Liver (tissue), 9 donors: ENCODE data around the gene ADIRF. TPM values are rescaled to one million over a fixed set of nuclear protein-coding genes. Genes with fewer than 3 reads are reported as not detected.
"Not testable (repeated sequence)": the region's sequence is repeated elsewhere in the genome, so short reads cannot be mapped to it uniquely, and the experiment has no call there.

Experiments
- DNase-seq: peaks from one replicate; pipeline ENCODE4 v3.0.0-alpha.2; 2017; ENCODE audit warnings: low spot score
- H3K27ac ChIP-seq, 2 donors: one replicate each; pipeline ENCODE4 v1.7.0; 2013; ENCODE audit warnings: inconsistent platforms in 2 of 2, low read length in 2 of 2, control low read depth in 1 of 2, low read depth in 1 of 2, mild to moderate bottlenecking in 1 of 2
- H3K27me3 ChIP-seq, 4 donors: one replicate each; pipeline versions ENCODE4 v1.6.1 to v1.7.0; 2013; ENCODE audit warnings: low read length in 3 of 4, inconsistent platforms in 1 of 4, mild to moderate bottlenecking in 1 of 4, moderate library complexity in 1 of 4; ENCODE audit not compliant: control insufficient read depth in 4 of 4, insufficient read depth in 4 of 4
- H3K36me3 ChIP-seq, 4 donors: one replicate each; pipeline versions ENCODE4 v1.6.1 to v1.7.0; 2013; ENCODE audit warnings: low read length in 3 of 4, mild to moderate bottlenecking in 3 of 4, low read depth in 1 of 4, moderate library complexity in 1 of 4; ENCODE audit not compliant: control insufficient read depth in 4 of 4, insufficient read depth in 3 of 4
- H3K4me1 ChIP-seq, 4 donors: one replicate each; pipeline versions ENCODE4 v1.6.1 to v1.7.0; 2013; ENCODE audit warnings: low read length in 3 of 4, mild to moderate bottlenecking in 3 of 4, moderate library complexity in 1 of 4; ENCODE audit not compliant: control insufficient read depth in 4 of 4, insufficient read depth in 4 of 4
- H3K4me3 ChIP-seq, 3 donors: one replicate each; pipeline versions ENCODE4 v1.6.1 to v1.7.0; 2013; ENCODE audit warnings: low read length in 3 of 3, control low read depth in 1 of 3, low read depth in 1 of 3, mild to moderate bottlenecking in 1 of 3
- H3K9ac ChIP-seq, 2 donors: one replicate each; pipeline ENCODE4 v1.7.0; 2013; ENCODE audit warnings: low read length in 2 of 2, mild to moderate bottlenecking in 2 of 2, moderate library complexity in 2 of 2, control low read depth in 1 of 2, low read depth in 1 of 2
- H3K9me3 ChIP-seq, 4 donors: one replicate each; pipeline versions ENCODE4 v1.6.1 to v1.7.0; 2013; ENCODE audit warnings: low read length in 3 of 4; ENCODE audit not compliant: control insufficient read depth in 4 of 4
- GABPA ChIP-seq, 2 donors: IDR thresholded peaks in 1 of 2; conservative IDR thresholded peaks in 1 of 2; 2 replicates each; pipeline ENCODE4 v1.6.1; 2016; ENCODE audit warnings: antibody characterized with exemption in 2 of 2, mild to moderate bottlenecking in 1 of 2, moderate library complexity in 1 of 2
- HNF4A ChIP-seq, 2 donors: conservative IDR thresholded peaks; 2 replicates each; pipeline ENCODE4 v1.6.1; 2016; ENCODE audit warnings: antibody characterized with exemption in 2 of 2, mild to moderate bottlenecking in 2 of 2
- HNF4G ChIP-seq: IDR thresholded peaks from 2 replicates; pipeline ENCODE4 v1.6.1; 2016; ENCODE audit warnings: antibody characterized with exemption
- JUND ChIP-seq, 2 donors: IDR thresholded peaks; 2 replicates each; pipeline ENCODE4 v1.6.1; 2016; ENCODE audit warnings: antibody characterized with exemption in 2 of 2
- RAD21 ChIP-seq, 2 donors: IDR thresholded peaks; 2 replicates each; pipeline ENCODE4 v1.6.1; 2016; ENCODE audit warnings: antibody characterized with exemption in 2 of 2, mild to moderate bottlenecking in 2 of 2
- RXRA ChIP-seq, 2 donors: IDR thresholded peaks; 2 replicates each; pipeline ENCODE4 v1.6.1; 2017 to 2018; ENCODE audit warnings: antibody characterized with exemption in 2 of 2, mild to moderate bottlenecking in 1 of 2
- WGBS: extraction: QIAGEN DNeasy Blood & Tissue Kit; methylation state at CpG from one replicate; pipeline ENCODE4 v1.1.7; 2013; 5-methylcytosine and 5-hydroxymethylcytosine counted together
- polyA plus RNA-seq, 2 donors: library from polyadenylated mRNA; stranded (reverse) in 1 of 2; unstranded in 1 of 2; fragments of 200-250 nt in 1 of 2; fragments of >200 nt in 1 of 2; fragmentation: Nextera tagmentation in 1 of 2; extraction: Ambion mirVana in 1 of 2; gene quantifications; one replicate each; pipeline versions ENCODE4 v1.2.1 to v1.2.3, GENCODE V29; 2013 to 2015
- total RNA-seq, 2 donors: library from RNA; depleted of rRNA; stranded (reverse); fragments of >200 nt; gene quantifications; one replicate each; pipeline ENCODE4 v1.2.3, GENCODE V29; 2014
- TF ChIP-seq, protein P1 (sequence below): fragments of 150-350 bp; IDR thresholded peaks from 2 replicates; pipeline ENCODE4 v1.5.1; 2017; ENCODE audit warnings: improper control_type of control experiment, low read depth, low read length; ENCODE audit not compliant: missing input control
- TF ChIP-seq, protein P2 (sequence below): IDR thresholded peaks from 2 replicates; pipeline ENCODE4 v1.6.1; 2016; ENCODE audit warnings: antibody characterized with exemption
- TF ChIP-seq, protein P3 (sequence below): IDR thresholded peaks from 2 replicates; pipeline ENCODE4 v1.6.1; 2016; ENCODE audit warnings: antibody characterized with exemption, mild to moderate bottlenecking
- donor health status: healthy.
- donor health status: healthy.
- donor health status: healthy.
- donor health status: healthy.
- donor health status: healthy.

Gene ADIRF
- total and polyA plus RNA-seq, 4 donors = 0.61 to 96.3 (median 35.8) TPM

DNA sequence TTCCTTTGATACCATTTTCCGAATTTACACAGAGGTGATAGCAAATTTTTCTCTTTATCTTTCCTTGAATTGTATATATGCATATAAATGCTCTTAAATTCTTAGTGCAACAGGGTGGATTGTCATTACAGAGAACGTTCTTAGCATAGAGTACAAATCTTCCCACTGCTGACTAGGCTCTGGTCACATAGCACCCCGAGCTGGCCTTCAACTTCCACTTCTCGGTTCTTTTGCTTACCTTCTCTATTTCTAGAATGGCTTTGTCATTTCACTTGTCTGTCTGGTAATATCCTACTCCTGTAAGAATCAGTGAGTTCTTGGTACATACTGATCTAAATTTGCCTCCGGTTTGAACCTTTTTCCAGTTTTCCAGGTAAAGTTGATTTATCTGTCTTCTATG lies 13.4 kb downstream of the ADIRF start:
- Histone ChIP-seq H3K4me1 (no peaks in the 10 kb centered on the region), H3K9me3 (no peaks in the 10 kb centered on the region), H3K27me3 (no peaks in the 10 kb centered on the region), H3K36me3 (no peaks in the 10 kb centered on the region), H3K27ac (no peak overlapping the region), H3K9ac (no peak overlapping the region), H3K4me3 (no peak overlapping the region)
- TF ChIP-seq GABPA (IDR thresholded peaks at IDR 0.05 in 1 of 2, conservative IDR thresholded peaks at IDR 0.05 in 1 of 2) (no peak), RAD21 (IDR thresholded peaks at IDR 0.05) (no peak), JUND (IDR thresholded peaks at IDR 0.05) (no peak), HNF4G (no peak), HNF4A (conservative IDR thresholded peaks at IDR 0.05) (no peak)
- TF ChIP-seq, protein P1, sequence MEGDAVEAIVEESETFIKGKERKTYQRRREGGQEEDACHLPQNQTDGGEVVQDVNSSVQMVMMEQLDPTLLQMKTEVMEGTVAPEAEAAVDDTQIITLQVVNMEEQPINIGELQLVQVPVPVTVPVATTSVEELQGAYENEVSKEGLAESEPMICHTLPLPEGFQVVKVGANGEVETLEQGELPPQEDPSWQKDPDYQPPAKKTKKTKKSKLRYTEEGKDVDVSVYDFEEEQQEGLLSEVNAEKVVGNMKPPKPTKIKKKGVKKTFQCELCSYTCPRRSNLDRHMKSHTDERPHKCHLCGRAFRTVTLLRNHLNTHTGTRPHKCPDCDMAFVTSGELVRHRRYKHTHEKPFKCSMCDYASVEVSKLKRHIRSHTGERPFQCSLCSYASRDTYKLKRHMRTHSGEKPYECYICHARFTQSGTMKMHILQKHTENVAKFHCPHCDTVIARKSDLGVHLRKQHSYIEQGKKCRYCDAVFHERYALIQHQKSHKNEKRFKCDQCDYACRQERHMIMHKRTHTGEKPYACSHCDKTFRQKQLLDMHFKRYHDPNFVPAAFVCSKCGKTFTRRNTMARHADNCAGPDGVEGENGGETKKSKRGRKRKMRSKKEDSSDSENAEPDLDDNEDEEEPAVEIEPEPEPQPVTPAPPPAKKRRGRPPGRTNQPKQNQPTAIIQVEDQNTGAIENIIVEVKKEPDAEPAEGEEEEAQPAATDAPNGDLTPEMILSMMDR = no peak
- DNase-seq = no peak
- 91% methylated on average over 5 of the region's 5 CpGs for WGBS

DNA sequence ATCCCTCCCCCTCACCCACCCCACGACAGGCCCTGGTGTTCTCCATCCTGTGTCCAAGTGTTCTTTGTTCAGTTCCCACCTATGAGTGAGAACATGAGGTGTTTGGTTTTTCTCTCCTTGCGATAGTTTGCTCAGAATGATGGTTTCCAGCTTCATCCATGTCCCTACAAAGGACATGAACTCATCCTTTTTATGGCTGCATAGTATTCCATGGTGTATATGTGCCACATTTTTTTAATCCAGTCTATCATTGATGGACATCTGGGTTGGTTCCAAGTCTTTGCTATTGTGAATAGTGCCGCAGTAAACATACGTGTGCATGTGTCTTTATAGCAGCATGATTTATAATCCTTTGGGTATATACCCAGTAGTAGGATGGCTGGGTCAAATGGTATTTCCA lies 16.2 kb downstream of the ADIRF start:
- not testable (repeated sequence) for H3K4me1 ChIP-seq, H3K27ac ChIP-seq, H3K4me3 ChIP-seq, H3K27me3 ChIP-seq, DNase-seq, H3K9ac ChIP-seq, H3K36me3 ChIP-seq, H3K9me3 ChIP-seq
- 96% methylated on average over 4 of the region's 4 CpGs for WGBS

DNA sequence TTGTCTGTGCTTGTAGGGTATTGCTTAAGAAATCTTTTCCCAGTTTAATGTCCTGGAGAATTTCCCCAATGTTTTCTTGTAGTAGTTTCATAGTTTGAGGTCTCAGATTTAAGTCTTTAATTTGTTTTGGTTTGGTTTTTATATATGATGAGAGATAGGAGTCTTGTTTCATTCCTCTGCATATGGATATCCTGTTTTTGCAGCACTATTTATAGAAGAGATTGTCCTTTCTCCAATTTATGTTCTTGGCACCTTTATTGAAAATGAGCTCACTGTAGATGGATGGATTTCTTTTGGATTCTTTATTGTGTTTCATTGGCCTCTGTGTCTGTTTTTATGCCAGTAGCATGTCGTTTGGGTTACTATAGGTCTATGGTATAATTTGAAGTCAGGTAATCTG lies 20.2 kb downstream of the ADIRF start:
- no peak overlapping the region for H3K9ac ChIP-seq
- H3K27me3 ChIP-seq = no peaks in the 10 kb centered on the region
- DNase-seq = no peak
- H3K27ac ChIP-seq = no peak overlapping the region
- no peaks in the 10 kb centered on the region for H3K36me3 ChIP-seq
- TF ChIP-seq, protein P2, sequence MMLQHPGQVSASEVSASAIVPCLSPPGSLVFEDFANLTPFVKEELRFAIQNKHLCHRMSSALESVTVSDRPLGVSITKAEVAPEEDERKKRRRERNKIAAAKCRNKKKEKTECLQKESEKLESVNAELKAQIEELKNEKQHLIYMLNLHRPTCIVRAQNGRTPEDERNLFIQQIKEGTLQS = no peak
- TF ChIP-seq RXRA (IDR thresholded peaks at IDR 0.05) = no peak
- TF ChIP-seq, protein P3, sequence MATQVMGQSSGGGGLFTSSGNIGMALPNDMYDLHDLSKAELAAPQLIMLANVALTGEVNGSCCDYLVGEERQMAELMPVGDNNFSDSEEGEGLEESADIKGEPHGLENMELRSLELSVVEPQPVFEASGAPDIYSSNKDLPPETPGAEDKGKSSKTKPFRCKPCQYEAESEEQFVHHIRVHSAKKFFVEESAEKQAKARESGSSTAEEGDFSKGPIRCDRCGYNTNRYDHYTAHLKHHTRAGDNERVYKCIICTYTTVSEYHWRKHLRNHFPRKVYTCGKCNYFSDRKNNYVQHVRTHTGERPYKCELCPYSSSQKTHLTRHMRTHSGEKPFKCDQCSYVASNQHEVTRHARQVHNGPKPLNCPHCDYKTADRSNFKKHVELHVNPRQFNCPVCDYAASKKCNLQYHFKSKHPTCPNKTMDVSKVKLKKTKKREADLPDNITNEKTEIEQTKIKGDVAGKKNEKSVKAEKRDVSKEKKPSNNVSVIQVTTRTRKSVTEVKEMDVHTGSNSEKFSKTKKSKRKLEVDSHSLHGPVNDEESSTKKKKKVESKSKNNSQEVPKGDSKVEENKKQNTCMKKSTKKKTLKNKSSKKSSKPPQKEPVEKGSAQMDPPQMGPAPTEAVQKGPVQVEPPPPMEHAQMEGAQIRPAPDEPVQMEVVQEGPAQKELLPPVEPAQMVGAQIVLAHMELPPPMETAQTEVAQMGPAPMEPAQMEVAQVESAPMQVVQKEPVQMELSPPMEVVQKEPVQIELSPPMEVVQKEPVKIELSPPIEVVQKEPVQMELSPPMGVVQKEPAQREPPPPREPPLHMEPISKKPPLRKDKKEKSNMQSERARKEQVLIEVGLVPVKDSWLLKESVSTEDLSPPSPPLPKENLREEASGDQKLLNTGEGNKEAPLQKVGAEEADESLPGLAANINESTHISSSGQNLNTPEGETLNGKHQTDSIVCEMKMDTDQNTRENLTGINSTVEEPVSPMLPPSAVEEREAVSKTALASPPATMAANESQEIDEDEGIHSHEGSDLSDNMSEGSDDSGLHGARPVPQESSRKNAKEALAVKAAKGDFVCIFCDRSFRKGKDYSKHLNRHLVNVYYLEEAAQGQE = no peak
- TF ChIP-seq, protein P1 = no peak
- 77% methylated on average over 1 of the region's 1 CpG for WGBS
- H3K4me3 ChIP-seq = no peak overlapping the region
- no peaks in the 10 kb centered on the region for H3K9me3 ChIP-seq
- no peaks in the 10 kb centered on the region for H3K4me1 ChIP-seq

DNA sequence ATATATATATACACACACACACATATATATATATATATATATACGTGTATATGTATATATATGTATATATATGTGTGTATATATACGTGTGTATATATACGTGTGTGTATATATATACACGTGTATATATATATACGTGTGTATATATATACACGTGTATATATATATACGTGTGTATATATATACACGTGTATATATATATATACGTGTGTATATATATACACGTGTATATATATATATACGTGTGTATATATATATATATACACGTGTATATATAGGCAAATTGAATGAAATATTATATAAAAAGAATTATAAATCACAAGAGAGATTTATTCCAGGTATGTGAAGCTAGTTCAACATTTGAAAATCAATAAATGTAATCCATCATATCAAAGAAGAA lies 23.1 kb downstream of the ADIRF start:
- 81% methylated on average over 12 of the region's 12 CpGs for WGBS
- H3K36me3 ChIP-seq, H3K4me3 ChIP-seq, DNase-seq, H3K27me3 ChIP-seq, H3K4me1 ChIP-seq, H3K9me3 ChIP-seq, H3K27ac ChIP-seq, H3K9ac ChIP-seq: not testable (repeated sequence)
